ENCODE results near the gene CPPED1.
"Not testable (repeated sequence)": the region's sequence is repeated elsewhere in the genome, so short reads cannot be mapped to it uniquely, and the experiment has no call there.

CPPED1 gene

DNA sequence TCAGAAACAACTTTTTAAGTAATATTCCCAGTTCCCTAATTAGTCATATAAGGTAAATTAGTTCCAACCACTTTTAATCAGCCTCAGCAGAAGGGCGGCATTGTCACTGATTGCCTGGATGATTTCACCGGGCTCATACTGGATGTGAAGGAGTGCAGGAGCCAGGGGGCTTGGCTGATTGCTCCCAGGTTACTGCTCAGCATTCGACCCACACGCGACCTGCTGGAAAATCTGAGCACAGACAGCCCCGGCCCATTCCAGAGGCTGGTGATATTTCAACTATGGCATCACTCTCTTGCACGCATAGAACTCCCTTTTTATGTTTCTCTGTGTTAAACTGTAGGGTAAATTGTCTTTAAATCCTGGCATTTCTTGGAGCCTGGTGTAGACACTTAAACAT, 34.2 kb downstream of the CPPED1 start:
- H3K4me3 ChIP-seq (replicated peaks; ENCODE audit: low read depth, low read length), result no peak overlapping the region
- TF ChIP-seq CTCF (IDR thresholded peaks at IDR 0.05; ENCODE audit: low read depth, low read length, missing control alignments), result no peak
- no peak for DNase-seq (ENCODE audit: extremely low read depth, low read depth)

DNA sequence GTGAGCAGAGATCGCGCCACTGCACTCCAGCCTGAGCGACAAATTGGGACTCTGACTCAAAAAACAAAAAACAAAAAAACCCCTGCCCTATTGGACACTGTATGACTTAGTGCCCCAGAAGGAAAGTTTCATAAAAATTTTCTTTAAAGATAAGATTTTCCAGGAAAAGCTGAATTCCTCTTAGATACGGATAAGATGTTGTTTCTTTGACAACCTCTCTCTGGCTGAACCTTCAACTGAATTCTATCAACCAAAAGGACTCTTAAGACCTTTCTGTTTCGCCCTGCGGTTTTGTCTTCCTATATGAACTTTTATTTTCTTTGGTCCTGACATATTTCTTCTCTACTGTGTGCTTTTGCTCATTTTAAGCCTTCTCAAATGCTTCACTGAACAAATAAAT, 35.8 kb downstream of the CPPED1 start:
- DNase-seq (ENCODE audit: extremely low read depth, low read depth), result no peak
- H3K4me3 ChIP-seq (replicated peaks; ENCODE audit: low read depth, low read length), result no peak overlapping the region
- TF ChIP-seq CTCF (IDR thresholded peaks at IDR 0.05; ENCODE audit: low read depth, low read length, missing control alignments), result no peak

DNA sequence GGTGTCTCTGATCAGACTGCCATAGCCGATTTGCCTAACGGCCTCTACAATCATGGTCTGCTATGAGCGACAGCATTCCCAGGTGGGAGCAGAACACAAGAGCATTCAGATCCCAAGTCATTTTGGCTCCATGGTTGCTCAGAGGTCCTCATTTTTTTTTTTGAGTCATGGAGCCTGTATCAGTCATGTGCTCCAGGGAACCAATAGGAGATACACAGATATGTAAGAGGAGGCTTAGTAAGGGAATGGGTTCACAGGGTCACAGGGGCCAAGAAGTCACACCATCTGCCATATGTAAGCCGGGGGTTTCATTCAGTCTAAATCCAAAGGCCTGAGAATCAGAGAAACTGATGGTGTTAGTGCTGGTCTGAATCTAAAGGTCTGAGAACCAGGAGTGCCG, 36.8 kb downstream of the CPPED1 start:
- no peak for TF ChIP-seq CTCF (IDR thresholded peaks at IDR 0.05; ENCODE audit: low read depth, low read length, missing control alignments)
- no peak for DNase-seq (ENCODE audit: extremely low read depth, low read depth)
- H3K4me3 ChIP-seq (replicated peaks; ENCODE audit: low read depth, low read length), result no peak overlapping the region

- H3K4me3 ChIP-seq (replicated peaks; ENCODE audit: low read depth, low read length); DNase-seq (ENCODE audit: extremely low read depth, low read depth): not testable (repeated sequence)
These were observed 37.5 kb downstream of the CPPED1 start for GRCh38 chr16:12766208-12766607.

DNA sequence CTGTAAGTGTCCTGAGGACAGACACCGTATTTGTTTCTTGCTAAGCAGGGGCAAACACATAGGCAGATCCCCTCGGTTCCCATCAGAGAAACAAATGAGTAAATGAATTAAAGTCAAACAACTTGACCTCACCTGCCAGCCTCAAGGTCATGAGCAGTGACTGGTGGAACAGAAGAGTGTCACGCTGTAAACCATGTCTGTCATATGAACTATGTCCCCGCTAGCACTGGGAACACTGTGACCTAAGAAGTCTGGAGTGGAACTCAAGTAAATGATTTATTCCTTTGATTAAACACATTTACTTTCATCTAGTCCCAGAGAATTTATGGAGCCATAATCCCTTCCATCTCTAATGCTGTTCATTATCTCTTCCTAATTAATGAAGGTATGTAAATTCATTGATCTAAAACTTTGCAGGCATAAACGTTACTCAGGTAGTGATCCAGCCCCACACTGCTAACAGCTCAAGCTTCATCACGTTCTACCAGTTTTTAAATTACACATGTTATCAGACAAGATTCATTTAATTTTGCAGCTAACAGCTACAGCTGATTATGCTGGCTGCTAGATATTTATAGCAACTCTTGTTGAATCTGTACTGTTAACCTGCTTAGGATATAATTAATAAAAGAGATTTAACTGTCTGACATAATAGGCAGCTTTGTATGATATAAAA, 38.7 kb downstream of the CPPED1 start:
- H3K4me3 ChIP-seq (replicated peaks; ENCODE audit: low read depth, low read length), result no peak overlapping the region
- no peak for TF ChIP-seq CTCF (IDR thresholded peaks at IDR 0.05; ENCODE audit: low read depth, low read length, missing control alignments)
- DNase-seq (ENCODE audit: extremely low read depth, low read depth), result no peak

- DNase-seq (ENCODE audit: extremely low read depth, low read depth), result no peak
- H3K4me3 ChIP-seq (replicated peaks; ENCODE audit: low read depth, low read length), result no peak overlapping the region
- TF ChIP-seq CTCF (IDR thresholded peaks at IDR 0.05; ENCODE audit: low read depth, low read length, missing control alignments), result no peak
These were observed 40.2 kb downstream of the CPPED1 start for GRCh38 chr16:12763517-12763916.

GRCh38 chr16:12760819-12761611, 42.7 kb downstream of the CPPED1 start:
- no peak for TF ChIP-seq CTCF (IDR thresholded peaks at IDR 0.05; ENCODE audit: low read depth, low read length, missing control alignments)
- H3K4me3 ChIP-seq (replicated peaks; ENCODE audit: low read depth, low read length), result no peak overlapping the region
- no peak for DNase-seq (ENCODE audit: extremely low read depth, low read depth)
